ENCODE results near the gene CYP2A6. TPM values are rescaled to one million over a fixed set of nuclear protein-coding genes. Genes with fewer than 3 reads are reported as not detected.
A peak's percentile ranks its signal among the peaks of the same experiment; 100 is the strongest.
"Not testable (repeated sequence)": the region's sequence is repeated elsewhere in the genome, so short reads cannot be mapped to it uniquely, and the experiment has no call there.

The CYP2A6 gene
- total RNA-seq: not detected
- long read RNA-seq: 0 reads

- intact Hi-C loops (cut with micrococcal nuclease); DNase-seq; ATAC-seq: not testable (repeated sequence)
These were observed at the start of gene CYP2A6 for GRCh38 chr19:40850277-40850676. TSS of gene CYP2A6 (minus strand) at chr19:40850447. CDS start at chr19:40850426, 21 bp downstream.

- DNase-seq; intact Hi-C loops (cut with micrococcal nuclease); ATAC-seq: not testable (repeated sequence)
These were observed 49.7 kb upstream of the CYP2A6 start for GRCh38 chr19:40899964-40900363.

- intact Hi-C loops (cut with micrococcal nuclease); DNase-seq; ATAC-seq: not testable (repeated sequence)
These were observed 46.9 kb upstream of the CYP2A6 start for GRCh38 chr19:40896843-40897789.

- ATAC-seq (no peak), DNase-seq (no peak)
- intact Hi-C loops (cut with micrococcal nuclease): no loop called here
These were observed 46.2 kb upstream of the CYP2A6 start for GRCh38 chr19:40896418-40896796.

GRCh38 chr19:40893112-40893511, 42.9 kb upstream of the CYP2A6 start:
- ATAC-seq: no peak
- intact Hi-C loops (cut with micrococcal nuclease): no loop called here

GRCh38 chr19:40889366-40889765, 39.1 kb upstream of the CYP2A6 start:
- no peak for DNase-seq
- intact Hi-C loops (cut with micrococcal nuclease): no loop called here
- ATAC-seq: no peak

More at GRCh38 chr19:40893112-40893511, 42.9 kb upstream of the CYP2A6 start:
- DNase-seq: no peak

- ATAC-seq (no peak), DNase-seq (no peak)
- intact Hi-C loops (cut with micrococcal nuclease): no loop called here
These were observed 37.9 kb upstream of the CYP2A6 start for GRCh38 chr19:40888191-40888590.

GRCh38 chr19:40884187-40884931, 34.1 kb upstream of the CYP2A6 start:
- DNase-seq; intact Hi-C loops (cut with micrococcal nuclease); ATAC-seq: not testable (repeated sequence)

GRCh38 chr19:40882062-40882461, 31.8 kb upstream of the CYP2A6 start, which contains the start of gene CYP2A7:
TSS of gene CYP2A7 (minus strand) at chr19:40882231. CDS start at chr19:40882210, 21 bp downstream.
- DNase-seq; ATAC-seq; intact Hi-C loops (cut with micrococcal nuclease): not testable (repeated sequence)

- intact Hi-C loops (cut with micrococcal nuclease); ATAC-seq; DNase-seq: not testable (repeated sequence)
These were observed 29.1 kb upstream of the CYP2A6 start for GRCh38 chr19:40879349-40879748.

- peak; percentile 44 for ATAC-seq
- DNase-seq: peak; percentile 63
- intact Hi-C loops (cut with micrococcal nuclease): not testable (repeated sequence)
These were observed 25.3 kb upstream of the CYP2A6 start for GRCh38 chr19:40875526-40875951.

GRCh38 chr19:40874874-40875273, 24.6 kb upstream of the CYP2A6 start:
- ATAC-seq: peak; percentile 45
- DNase-seq; intact Hi-C loops (cut with micrococcal nuclease): not testable (repeated sequence)

GRCh38 chr19:40873873-40874272, 23.6 kb upstream of the CYP2A6 start:
- ATAC-seq; DNase-seq; intact Hi-C loops (cut with micrococcal nuclease): not testable (repeated sequence)

- ATAC-seq (no peak), DNase-seq (no peak)
- intact Hi-C loops (cut with micrococcal nuclease): no loop called here
These were observed 22.0 kb upstream of the CYP2A6 start for GRCh38 chr19:40872209-40872608.

- intact Hi-C loops (cut with micrococcal nuclease): no loop called here
- DNase-seq (no peak), ATAC-seq (no peak)
These were observed 17.5 kb upstream of the CYP2A6 start for GRCh38 chr19:40867701-40868100.

GRCh38 chr19:40864739-40865496, 14.7 kb upstream of the CYP2A6 start:
- intact Hi-C loops (cut with micrococcal nuclease); DNase-seq; ATAC-seq: not testable (repeated sequence)

- DNase-seq (no peak), ATAC-seq (no peak)
- intact Hi-C loops (cut with micrococcal nuclease): no loop called here
These were observed 12.5 kb upstream of the CYP2A6 start for GRCh38 chr19:40862785-40863184.

GRCh38 chr19:40862333-40862732, 12.1 kb upstream of the CYP2A6 start:
- ATAC-seq: no peak
- no peak for DNase-seq
- intact Hi-C loops (cut with micrococcal nuclease): no loop called here

- intact Hi-C loops (cut with micrococcal nuclease): no loop called here
- DNase-seq (no peak), ATAC-seq (no peak)
These were observed 7.9 kb upstream of the CYP2A6 start for GRCh38 chr19:40858109-40858508.
